ENCODE measurements around the gene CAPN1. TPM values are rescaled to one million over a fixed set of nuclear protein-coding genes. Genes with fewer than 3 reads are reported as not detected.
"Not testable (repeated sequence)": the region's sequence is repeated elsewhere in the genome, so short reads cannot be mapped to it uniquely, and the experiment has no call there.

The CAPN1 gene
- total and polyA plus RNA-seq, 8 donors: 79.5 to 325 (median 134) TPM

GRCh38 chr11:65236194-65237059 is 54.7 kb downstream of the CAPN1 start:
- intact Hi-C loops (cut with DNase I; ENCODE audit: low total_unique reads): no loop called here
- Histone ChIP-seq H3K4me3 (no peak overlapping the region), H3K27me3 (no peaks in the 10 kb centered on the region), H3K9me3 (no peaks in the 10 kb centered on the region), H3K4me1 (peaks cover 0 to 3% (median 0%) of the 10 kb centered on the region in 4 donors), H3K27ac (no peak overlapping the region), H3K36me3 (no peaks in the 10 kb centered on the region)
- WGBS, 5 donors: 77 to 83% (median 81%) methylated on average over 17 to 23 of the region's 23 CpGs
- no peak for DNase-seq
- no peak for TF ChIP-seq POLR2A (IDR thresholded peaks at IDR 0.05)
- TF ChIP-seq EP300 (IDR thresholded peaks at IDR 0.05): no peak
- TF ChIP-seq POLR2AphosphoS5 (IDR thresholded peaks at IDR 0.05): no peak
- TF ChIP-seq CTCF (IDR thresholded peaks at IDR 0.05): no peak

GRCh38 chr11:65238302-65238701 is 56.6 kb downstream of the CAPN1 start:
- H3K4me1 ChIP-seq; H3K4me3 ChIP-seq; H3K27ac ChIP-seq; intact Hi-C loops (cut with DNase I; ENCODE audit: low total_unique reads); H3K9me3 ChIP-seq; DNase-seq; H3K36me3 ChIP-seq; H3K27me3 ChIP-seq: not testable (repeated sequence)
- 56 to 83% (median 69%) methylated on average over 4 to 6 of the region's 6 CpGs for WGBS, 5 donors

- TF ChIP-seq POLR2A (IDR thresholded peaks at IDR 0.05): no peak
- TF ChIP-seq EP300 (IDR thresholded peaks at IDR 0.05): no peak
- no peak for TF ChIP-seq POLR2AphosphoS5 (IDR thresholded peaks at IDR 0.05)
- TF ChIP-seq CTCF (IDR thresholded peaks at IDR 0.05): no peak
- WGBS, 5 donors: 60 to 74% (median 71%) methylated on average over 5 of the region's 5 CpGs
- Histone ChIP-seq H3K4me1 (no peaks in the 10 kb centered on the region), H3K4me3 (no peak overlapping the region), H3K27ac (no peak overlapping the region), H3K9me3 (peaks cover 0 to 6% (median 0%) of the 10 kb centered on the region in 4 donors), H3K36me3 (no peaks in the 10 kb centered on the region), H3K27me3 (no peaks in the 10 kb centered on the region)
- no peak for DNase-seq
- intact Hi-C loops (cut with DNase I; ENCODE audit: low total_unique reads): no loop called here
These were observed 59.4 kb downstream of the CAPN1 start for GRCh38 chr11:65241134-65241533.

- Histone ChIP-seq H3K9me3 (peaks cover 0 to 6% (median 0%) of the 10 kb centered on the region in 4 donors), H3K4me1 (no peaks in the 10 kb centered on the region), H3K27ac (no peak overlapping the region), H3K27me3 (no peaks in the 10 kb centered on the region), H3K36me3 (no peaks in the 10 kb centered on the region), H3K4me3 (no peak overlapping the region)
- intact Hi-C loops (cut with DNase I; ENCODE audit: low total_unique reads): no loop called here
- TF ChIP-seq EP300 (IDR thresholded peaks at IDR 0.05): no peak
- TF ChIP-seq CTCF (IDR thresholded peaks at IDR 0.05): no peak
- no peak for TF ChIP-seq POLR2AphosphoS5 (IDR thresholded peaks at IDR 0.05)
- no peak for TF ChIP-seq POLR2A (IDR thresholded peaks at IDR 0.05)
- no peak for DNase-seq
These were observed 60.0 kb downstream of the CAPN1 start for GRCh38 chr11:65241692-65242091.

GRCh38 chr11:65242389-65242788 is 60.7 kb downstream of the CAPN1 start:
- Histone ChIP-seq H3K9me3 (peaks cover 0 to 6% (median 0%) of the 10 kb centered on the region in 4 donors), H3K36me3 (no peaks in the 10 kb centered on the region), H3K4me1 (no peaks in the 10 kb centered on the region), H3K27me3 (no peaks in the 10 kb centered on the region), H3K27ac (no peak overlapping the region), H3K4me3 (no peak overlapping the region)
- WGBS, 5 donors: 77 to 89% (median 83%) methylated on average over 6 of the region's 6 CpGs
- TF ChIP-seq EP300 (IDR thresholded peaks at IDR 0.05) (no peak), CTCF (IDR thresholded peaks at IDR 0.05) (no peak), POLR2A (IDR thresholded peaks at IDR 0.05) (no peak), POLR2AphosphoS5 (IDR thresholded peaks at IDR 0.05) (no peak)
- DNase-seq: no peak
- intact Hi-C loops (cut with DNase I; ENCODE audit: low total_unique reads): no loop called here
